ENCODE data around the gene BRWD1.

GRCh38 chr21:39134288-39134810 is 179.1 kb downstream of the BRWD1 start:
- TF ChIP-seq POLR2A (IDR thresholded peaks at IDR 0.05) (no peak), CTCF (IDR thresholded peaks at IDR 0.05) (no peak)
